K562 (cell line): Measurements from ENCODE around the gene LAMA5. TPM values are rescaled to one million over a fixed set of nuclear protein-coding genes. Genes with fewer than 3 reads are reported as not detected.

Experiments used
- BRD9 ChIP-seq: fragments of 450-650 bp; IDR thresholded peaks from 2 replicates; pipeline ENCODE4 v1.6.1; 2018; ENCODE audit warnings: low read depth; ENCODE audit not compliant: partially characterized antibody
- DPF2 ChIP-seq: fragments of 450-650 bp; IDR thresholded peaks from 2 replicates; pipeline ENCODE4 v1.6.1; 2016
- ELF2 ChIP-seq: fragments of 250-450 bp; sonication (Bioruptor Pico); IDR thresholded peaks from 2 replicates; pipeline ENCODE4 v1.5.0; 2021; ENCODE audit warnings: mild to moderate bottlenecking
- ELK1 ChIP-seq: sonication (generic); formaldehyde crosslinking; IDR thresholded peaks from 2 replicates; pipeline ENCODE4 v1.8.1; 2022; ENCODE audit warnings: missing genetic modification reagents
- GATA2 ChIP-seq: sonication (generic); formaldehyde crosslinking; IDR thresholded peaks from 2 replicates; pipeline ENCODE4 v1.4.0; 2020; ENCODE audit warnings: mild to moderate bottlenecking, missing genetic modification reagents
- IFI16 ChIP-seq: fragments of 250-450 bp; sonication (Bioruptor Pico); IDR thresholded peaks from 2 replicates; pipeline ENCODE4 v2.1.2; 2022; ENCODE audit warnings: mild to moderate bottlenecking, inconsistent platforms
- JUN ChIP-seq, 2 experiments: sonication (generic) in 1 of 2; formaldehyde crosslinking in 1 of 2; IDR thresholded peaks; 2 replicates each; pipeline versions ENCODE4 v1.6.1 to v1.8.0; 2012 to 2022; ENCODE audit warnings: borderline replicate concordance in 2 of 2, mild to moderate bottlenecking in 2 of 2, improper control_type of control experiment in 1 of 2, low read depth in 1 of 2, low read length in 1 of 2, missing genetic modification reagents in 1 of 2
- JUND ChIP-seq, 2 experiments: IDR thresholded peaks; 2 replicates in 1 of 2; 3 replicates in 1 of 2; pipeline ENCODE4 v1.6.1; 2011; ENCODE audit warnings: borderline replicate concordance in 2 of 2, low read depth in 2 of 2, low read length in 2 of 2, improper control_type of control experiment in 1 of 2, missing biosample characterization in 1 of 2, missing genetic modification characterization in 1 of 2, missing genetic modification reagents in 1 of 2
- KAT8 ChIP-seq: fragments of 450-650 bp; IDR thresholded peaks from 2 replicates; pipeline ENCODE4 v1.6.1; 2016; ENCODE audit warnings: low read depth, mild to moderate bottlenecking
- MAZ ChIP-seq, 2 experiments: fragments of 450-650 bp in 1 of 2; sonication (generic) in 1 of 2; formaldehyde crosslinking; IDR thresholded peaks in 1 of 2; conservative IDR thresholded peaks in 1 of 2; 2 replicates each; pipeline versions ENCODE4 v1.4.0 to v1.5.0; 2020; ENCODE audit warnings: mild to moderate bottlenecking in 1 of 2, missing genetic modification reagents in 1 of 2
- OTX1 ChIP-seq: fragments of 450-650 bp; formaldehyde crosslinking; IDR thresholded peaks from 2 replicates; pipeline ENCODE4 v1.4.0; 2022; ENCODE audit warnings: mild to moderate bottlenecking
- PTTG1 ChIP-seq: fragments of 450-650 bp; IDR thresholded peaks from 2 replicates; pipeline ENCODE4 v1.6.1; 2016; ENCODE audit warnings: low read depth, mild to moderate bottlenecking, missing genetic modification characterization, missing compliant biosample characterization
- RHOXF2B ChIP-seq: fragments of 250-450 bp; sonication (Bioruptor Pico); conservative IDR thresholded peaks from 2 replicates; pipeline ENCODE4 v1.5.1; 2021
- TAF9B ChIP-seq: fragments of 450-650 bp; IDR thresholded peaks from 2 replicates; pipeline ENCODE4 v1.6.1; 2018; ENCODE audit warnings: mild to moderate bottlenecking; ENCODE audit not compliant: partially characterized antibody
- TEAD2 ChIP-seq: fragments of 450-650 bp; IDR thresholded peaks from 2 replicates; pipeline ENCODE4 v1.6.1; 2016; ENCODE audit warnings: missing genetic modification characterization, control low read depth, missing compliant biosample characterization
- ZBTB12 ChIP-seq: fragments of 250-450 bp; sonication (Bioruptor Pico); IDR thresholded peaks from 2 replicates; pipeline ENCODE4 v1.4.0; 2020
- ZBTB43 ChIP-seq: sonication (generic); formaldehyde crosslinking; IDR thresholded peaks from 2 replicates; pipeline ENCODE4 v1.8.0; 2023; ENCODE audit warnings: mild to moderate bottlenecking, missing genetic modification reagents
- ZNF274 ChIP-seq: IDR thresholded peaks from 2 replicates; pipeline ENCODE4 v1.6.1; 2011; ENCODE audit warnings: low read depth, mild to moderate bottlenecking, low read length, moderate library complexity, borderline replicate concordance
- ZNF589 ChIP-seq: fragments of 200-800 bp; sonication (Bioruptor generic); IDR thresholded peaks from 2 replicates; pipeline ENCODE4 v1.6.1; 2016; ENCODE audit warnings: low read depth, missing genetic modification characterization, missing compliant biosample characterization
- polyA plus RNA-seq, 8 experiments: library from polyadenylated mRNA; depleted of rRNA in 4 of 8; stranded (reverse) in 5 of 8; unstranded in 3 of 8; fragments of >200 nt; fragmentation: Nextera tagmentation in 2 of 8; fragmentation: Illumina TruSeq in 1 of 8; extraction: Ambion mirVana in 2 of 8; extraction: Trizol in 1 of 8; gene quantifications; 2 replicates each; pipeline versions ENCODE4 v1.2.1 to v1.2.3, GENCODE V29; 2011 to 2014; ENCODE audit warnings: inconsistent platforms in 1 of 8, missing spikeins in 1 of 8
- total RNA-seq, 7 experiments: library from RNA; depleted of rRNA in 6 of 7; stranded (reverse); fragments of >200 nt in 6 of 7; fragmentation: Illumina TruSeq in 2 of 7; extraction: Trizol in 2 of 7; gene quantifications; 2 replicates each; pipeline versions ENCODE4 v1.2.1 to v1.2.3, GENCODE V29; 2011 to 2021; ENCODE audit warnings: low replicate concordance in 1 of 7
- TF ChIP-seq, protein P1 (sequence below): IDR thresholded peaks from 3 replicates; pipeline ENCODE4 v1.6.1; 2011; ENCODE audit warnings: borderline replicate concordance, mild to moderate bottlenecking; ENCODE audit not compliant: insufficient read length, insufficient read depth
- TF ChIP-seq, protein P2 (sequence below): fragments of 250-450 bp; sonication (Bioruptor Pico); IDR thresholded peaks from 2 replicates; pipeline ENCODE4 v1.5.1; 2021; ENCODE audit warnings: mild to moderate bottlenecking

Gene LAMA5
- total and polyA plus RNA-seq, 9 of the 15 experiments (the other 6 are each of a cell fraction or from before 2014, with no cell fraction given), result 0.31 to 101 (median 7.8) TPM

GRCh38 chr20:62388839-62389600 lies 21.9 kb upstream of the LAMA5 start (continued):
- TF ChIP-seq ELK1 (CRISPR knock-in tag) (no peak), TEAD2 (no peak), JUND (IDR thresholded peaks at IDR 0.05; ENCODE audit: borderline replicate concordance, low read depth, low read length) (no peak), JUND (tag; IDR thresholded peaks at IDR 0.05; ENCODE audit: borderline replicate concordance, low read depth, low read length) (no peak), PTTG1 (tag) (no peak), ZNF589 (CRISPR knock-in tag) (no peak), OTX1 (CRISPR knock-in tag) (no peak), MAZ (CRISPR knock-in tag; conservative IDR thresholded peaks at IDR 0.05 in 1 of 2, IDR thresholded peaks at IDR 0.05 in 1 of 2) (no peak), GATA2 (CRISPR knock-in tag) (no peak), RHOXF2B (CRISPR knock-in tag) (no peak), BRD9 (no peak), ELF2 (CRISPR knock-in tag) (no peak), DPF2 (no peak), ZBTB43 (CRISPR knock-in tag) (no peak), ZBTB12 (CRISPR knock-in tag) (no peak), JUN (IDR thresholded peaks at IDR 0.05; ENCODE audit: borderline replicate concordance, low read depth, low read length) (no peak), JUN (CRISPR knock-in tag; IDR thresholded peaks at IDR 0.05; ENCODE audit: borderline replicate concordance) (no peak), KAT8 (no peak), ZNF274 (no peak), TAF9B (no peak), IFI16 (CRISPR knock-in tag) (no peak)
- TF ChIP-seq, protein P1, sequence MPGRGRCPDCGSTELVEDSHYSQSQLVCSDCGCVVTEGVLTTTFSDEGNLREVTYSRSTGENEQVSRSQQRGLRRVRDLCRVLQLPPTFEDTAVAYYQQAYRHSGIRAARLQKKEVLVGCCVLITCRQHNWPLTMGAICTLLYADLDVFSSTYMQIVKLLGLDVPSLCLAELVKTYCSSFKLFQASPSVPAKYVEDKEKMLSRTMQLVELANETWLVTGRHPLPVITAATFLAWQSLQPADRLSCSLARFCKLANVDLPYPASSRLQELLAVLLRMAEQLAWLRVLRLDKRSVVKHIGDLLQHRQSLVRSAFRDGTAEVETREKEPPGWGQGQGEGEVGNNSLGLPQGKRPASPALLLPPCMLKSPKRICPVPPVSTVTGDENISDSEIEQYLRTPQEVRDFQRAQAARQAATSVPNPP, result no peak
- TF ChIP-seq, protein P2, sequence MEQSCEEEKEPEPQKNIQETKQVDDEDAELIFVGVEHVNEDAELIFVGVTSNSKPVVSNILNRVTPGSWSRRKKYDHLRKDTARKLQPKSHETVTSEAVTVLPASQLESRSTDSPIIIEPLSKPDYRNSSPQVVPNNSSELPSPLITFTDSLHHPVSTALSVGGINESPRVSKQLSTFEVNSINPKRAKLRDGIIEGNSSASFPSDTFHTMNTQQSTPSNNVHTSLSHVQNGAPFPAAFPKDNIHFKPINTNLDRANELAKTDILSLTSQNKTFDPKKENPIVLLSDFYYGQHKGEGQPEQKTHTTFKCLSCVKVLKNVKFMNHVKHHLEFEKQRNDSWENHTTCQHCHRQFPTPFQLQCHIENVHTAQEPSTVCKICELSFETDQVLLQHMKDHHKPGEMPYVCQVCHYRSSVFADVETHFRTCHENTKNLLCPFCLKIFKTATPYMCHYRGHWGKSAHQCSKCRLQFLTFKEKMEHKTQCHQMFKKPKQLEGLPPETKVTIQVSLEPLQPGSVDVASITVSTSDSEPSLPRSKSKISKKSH (CRISPR knock-in tag), result no peak
